K562 (cell line): ENCODE results near the gene FAM168B. TPM values are rescaled to one million over a fixed set of nuclear protein-coding genes. Genes with fewer than 3 reads are reported as not detected.

ENCODE experiments used
- ATAC-seq: fragments of 200-7000 bp; cut with Tn5 transposase; 3 replicates; pipeline ENCODE4 v1.9.1; 2020; ENCODE audit warnings: moderate library complexity
- BruUV-seq: library from RNA; stranded (reverse); fragments of 400-500 nt; replicated peaks from 2 replicates; lab custom pipeline; 2021; lab: Mats Ljungman, UMichigan
- CTCF ChIA-PET: fragments of 300-600 bp; formaldehyde crosslinking; extraction: SDS; loops from one replicate; lab custom pipeline; 2021; ENCODE audit warnings: low intra/inter-chr PET ratio; lab: Yijun Ruan, JAX
- POLR2A ChIA-PET: fragments of 300-600, 350-650 bp; sonication (Branson Sonifier 250); formaldehyde crosslinking; extraction: SDS; loops from one replicate; lab custom pipeline; 2021; ENCODE audit warnings: antibody characterized with exemption, inconsistent platforms; lab: Yijun Ruan, JAX
- DNase-seq, 4 experiments: peaks; one replicate each; pipeline versions ENCODE4 v3.0.0 to v3.0.0-alpha.2; 2011 to 2018; ENCODE audit warnings: low spot score in 3 of 4, mixed read lengths in 3 of 4; ENCODE audit errors: extremely low read depth in 1 of 4
- FAIRE-seq: peaks from 2 replicates; lab custom pipeline; 2011; peaks lifted over from hg19 to GRCh38; lab: Jason Lieb, UNC
- H2AFZ ChIP-seq: 2 replicates; pipeline ENCODE4 v1.6.0; 2011; ENCODE audit warnings: low read depth, low read length, control low read depth, inconsistent platforms
- H3K27ac ChIP-seq: fragments of 200-600 bp; 3 replicates; pipeline ENCODE4 v1.8.0; 2011; ENCODE audit warnings: low read depth, mild to moderate bottlenecking, control low read depth, inconsistent platforms, low read length, moderate library complexity, mixed read lengths; ENCODE audit errors: extremely low read depth
- H3K27me3 ChIP-seq, 2 experiments: fragments of 300-600 bp in 1 of 2; 2 replicates in 1 of 2; 3 replicates in 1 of 2; pipeline versions ENCODE4 v1.6.0 to v1.8.0; 2011; ENCODE audit warnings: inconsistent platforms in 2 of 2, low read length in 2 of 2, mild to moderate bottlenecking in 1 of 2, mixed read lengths in 1 of 2, moderate library complexity in 1 of 2; ENCODE audit not compliant: control insufficient read depth in 2 of 2, insufficient read depth in 2 of 2
- H3K36me3 ChIP-seq: fragments of 300-600 bp; 3 replicates; pipeline ENCODE4 v1.8.0; 2011; ENCODE audit warnings: mild to moderate bottlenecking, low read length, inconsistent platforms; ENCODE audit not compliant: control insufficient read depth, insufficient read depth
- H3K4me1 ChIP-seq, 2 experiments: fragments of 200-600 bp in 1 of 2; replicated peaks in 1 of 2; 2 replicates in 1 of 2; 3 replicates in 1 of 2; pipeline versions ENCODE4 v1.5.1 to v1.8.0; 2011; ENCODE audit warnings: inconsistent platforms in 2 of 2, low read length in 2 of 2, mild to moderate bottlenecking in 1 of 2, mixed read lengths in 1 of 2, moderate library complexity in 1 of 2; ENCODE audit not compliant: control insufficient read depth in 2 of 2, insufficient read depth in 2 of 2
- H3K4me2 ChIP-seq: 2 replicates; pipeline ENCODE4 v1.6.1; 2011; ENCODE audit warnings: low read length, control low read depth, inconsistent platforms, mixed read lengths; ENCODE audit not compliant: insufficient read depth
- H3K4me3 ChIP-seq: fragments of 200-600 bp; sonication (generic), shearing (Covaris generic); 2 replicates; pipeline ENCODE4 v1.5.1; 2016; ENCODE audit warnings: control low read depth, inconsistent platforms
- H3K79me2 ChIP-seq: fragments of 200-600 bp; 3 replicates; pipeline ENCODE4 v1.8.0; 2011; ENCODE audit warnings: low read length, inconsistent platforms; ENCODE audit not compliant: control insufficient read depth, insufficient read depth
- H3K9ac ChIP-seq, 2 experiments: 2 replicates each; pipeline versions ENCODE4 v1.6.0 to v1.6.1; 2011; ENCODE audit warnings: low read depth in 2 of 2, low read length in 2 of 2, control low read depth in 1 of 2, inconsistent platforms in 1 of 2, mild to moderate bottlenecking in 1 of 2, mixed read lengths in 1 of 2; ENCODE audit not compliant: insufficient read depth in 1 of 2
- H3K9me1 ChIP-seq: one replicate; pipeline ENCODE4 v1.6.0; 2011; ENCODE audit warnings: inconsistent platforms, mild to moderate bottlenecking, low read length, moderate library complexity; ENCODE audit not compliant: control insufficient read depth, insufficient read depth
- H3K9me3 ChIP-seq: replicated peaks from 2 replicates; pipeline ENCODE4 v1.5.1; 2011; ENCODE audit warnings: low read depth, low read length, inconsistent platforms; ENCODE audit not compliant: control insufficient read depth, insufficient read depth
- H4K20me1 ChIP-seq: replicated peaks from 2 replicates; pipeline ENCODE4 v1.6.1; 2011; ENCODE audit warnings: low read length, inconsistent platforms, mixed read lengths; ENCODE audit not compliant: control insufficient read depth, insufficient read depth
- CTCF ChIP-seq, 3 experiments: IDR thresholded peaks in 2 of 3; conservative IDR thresholded peaks in 1 of 3; 2 replicates each; pipeline ENCODE4 v1.5.1; 2011 to 2012; ENCODE audit warnings: low read length in 3 of 3, mild to moderate bottlenecking in 3 of 3, control low read depth in 2 of 3, improper control_type of control experiment in 1 of 3, inconsistent platforms in 1 of 3, low read depth in 1 of 3, mixed read lengths in 1 of 3, moderate library complexity in 1 of 3; ENCODE audit not compliant: insufficient read depth in 2 of 3
- CTCFL ChIP-seq: IDR thresholded peaks from 2 replicates; pipeline ENCODE4 v1.6.1; 2011; ENCODE audit warnings: borderline replicate concordance, low read depth, mild to moderate bottlenecking, moderate library complexity, low read length; ENCODE audit not compliant: insufficient read depth, poor library complexity, severe bottlenecking
- DEAF1 ChIP-seq: fragments of 450-650 bp; formaldehyde crosslinking; IDR thresholded peaks from 2 replicates; pipeline ENCODE4 v1.4.0; 2020; ENCODE audit warnings: mild to moderate bottlenecking, moderate library complexity
- HMBOX1 ChIP-seq: sonication (generic); IDR thresholded peaks from 2 replicates; pipeline ENCODE4 v1.6.1; 2016
- HMGN3 ChIP-seq: IDR thresholded peaks from 2 replicates; pipeline ENCODE4 v1.6.1; 2011; ENCODE audit warnings: borderline replicate concordance, low read depth, mild to moderate bottlenecking, mixed read lengths, low read length; ENCODE audit not compliant: insufficient read length; ENCODE audit errors: extremely low read depth
- RUNX1 ChIP-seq: sonication (generic); IDR thresholded peaks from 2 replicates; pipeline ENCODE4 v1.6.1; 2016; ENCODE audit warnings: antibody characterized with exemption, low read depth
- YY1 ChIP-seq, 3 experiments: IDR thresholded peaks; 2 replicates each; pipeline ENCODE4 v1.6.1; 2011; ENCODE audit warnings: low read length in 2 of 3, mild to moderate bottlenecking in 2 of 3, moderate library complexity in 2 of 3, borderline replicate concordance in 1 of 3, control low read depth in 1 of 3, low read depth in 1 of 3; ENCODE audit not compliant: insufficient read depth in 3 of 3, insufficient replicate concordance in 2 of 3, control insufficient read depth in 1 of 3, insufficient read length in 1 of 3; ENCODE audit errors: extremely low read depth in 1 of 3
- ZMIZ1 ChIP-seq, 2 experiments: fragments of 150-350 bp in 1 of 2; IDR thresholded peaks; 2 replicates each; pipeline ENCODE4 v1.6.1; 2012 to 2016; ENCODE audit warnings: low read depth in 2 of 2, low read length in 2 of 2, mild to moderate bottlenecking in 1 of 2, moderate library complexity in 1 of 2
- WGBS: fragments of 100-300 bp; shearing (Covaris generic); methylation state at CpG from one replicate; pipeline ENCODE4 v1.1.6; 2016; ENCODE audit warnings: low coverage, mixed read lengths; ENCODE audit not compliant: insufficient coverage; ENCODE audit errors: missing lambda C conversion rate; 5-methylcytosine and 5-hydroxymethylcytosine counted together
- in situ Hi-C: fragments of 300-500 bp; cut with MboI; formaldehyde crosslinking; loops from 4 replicates; pipeline ENCODE4 v1.15.0; 2018; ENCODE audit warnings: inconsistent platforms, mixed read lengths
- intact Hi-C: fragments of 100-400 bp; cut with micrococcal nuclease; formaldehyde crosslinking; loops from 2 replicates; pipeline ENCODE4 v1.14.2; 2022
- polyA plus RNA-seq, 8 experiments: library from polyadenylated mRNA; depleted of rRNA in 4 of 8; stranded (reverse) in 5 of 8; unstranded in 3 of 8; fragments of >200 nt; fragmentation: Nextera tagmentation in 2 of 8; fragmentation: Illumina TruSeq in 1 of 8; extraction: Ambion mirVana in 2 of 8; extraction: Trizol in 1 of 8; gene quantifications; 2 replicates each; pipeline versions ENCODE4 v1.2.1 to v1.2.3, GENCODE V29; 2011 to 2014; ENCODE audit warnings: inconsistent platforms in 1 of 8, missing spikeins in 1 of 8
- total RNA-seq, 7 experiments: library from RNA; depleted of rRNA in 6 of 7; stranded (reverse); fragments of >200 nt in 6 of 7; fragmentation: Illumina TruSeq in 2 of 7; extraction: Trizol in 2 of 7; gene quantifications; 2 replicates each; pipeline versions ENCODE4 v1.2.1 to v1.2.3, GENCODE V29; 2011 to 2021; ENCODE audit warnings: low replicate concordance in 1 of 7

FAM168B gene
- total and polyA plus RNA-seq, 9 of the 15 experiments (the other 6 are each of a cell fraction or from before 2014, with no cell fraction given): 3.3 to 76.0 (median 46.1) TPM

- intact Hi-C loops: loop anchor here (10.0 kb wide), 1 partner anchor 1439 kb away; no protein-coding TSS in a partner anchor
- CTCF ChIA-PET: no interaction called here
- POLR2A ChIA-PET: no interaction called here
- BruUV-seq: no TSS peak
- ATAC-seq: no peak
- Histone ChIP-seq H3K79me2 (no peaks in the 10 kb centered on the region), H3K27ac (no peak overlapping the region), H4K20me1 (peaks cover 8% of the 10 kb centered on the region; the same call in 1 of the 2 replicates), H3K27me3 (peaks cover 3 to 49% of the 10 kb centered on the region in 2 experiments; a peak in 4 of 5 replicates), H3K9ac (no peak overlapping the region), H3K9me1 (no peaks in the 10 kb centered on the region), H3K36me3 (no peaks in the 10 kb centered on the region), H3K4me1 (peaks cover 2 to 13% of the 10 kb centered on the region in 2 experiments; a peak in 4 of 5 replicates), H3K9me3 (no peaks in the 10 kb centered on the region), H3K4me3 (no peak overlapping the region), H2AFZ (no peak overlapping the region), H3K4me2 (no peak overlapping the region)
- in situ Hi-C loops: no loop called here
- DNase-seq: no peak
- 0% methylated on average over 1 of the region's 1 CpG for WGBS
- no peak for FAIRE-seq
- no peak for TF ChIP-seq ZMIZ1 (IDR thresholded peaks at IDR 0.05; ENCODE audit: low read depth in 2 of 2, low read length in 2 of 2)
- no peak for TF ChIP-seq CTCF (IDR thresholded peaks at IDR 0.05 in 2 of 3, conservative IDR thresholded peaks at IDR 0.05 in 1 of 3; ENCODE audit: insufficient read depth in 2 of 3, low read depth in 1 of 3, low read length in 3 of 3)
- no peak for TF ChIP-seq DEAF1 (CRISPR knock-in tag)
- TF ChIP-seq HMGN3: no peak
- no peak for TF ChIP-seq CTCFL
- no peak for TF ChIP-seq YY1 (IDR thresholded peaks at IDR 0.05; ENCODE audit: borderline replicate concordance in 1 of 3, control insufficient read depth in 1 of 3, extremely low read depth in 1 of 3, insufficient read depth in 3 of 3, insufficient read length in 1 of 3, insufficient replicate concordance in 2 of 3, low read depth in 1 of 3, low read length in 2 of 3)
- TF ChIP-seq HMBOX1: no peak
- no peak for TF ChIP-seq RUNX1
These were observed 59.5 kb downstream of the FAM168B start for GRCh38 chr2:131033786-131034121.
